Chondrocyte (in vitro differentiated cells): Measurements from ENCODE around the gene LMF1. TPM values are rescaled to one million over a fixed set of nuclear protein-coding genes. Genes with fewer than 3 reads are reported as not detected.

Experiments
- DNase-seq: peaks from one replicate; pipeline ENCODE4 v3.0.0; 2021; ENCODE audit warnings: mixed read lengths, low spot score
- H3K27ac Mint-ChIP-seq: one replicate; pipeline ENCODE4 v1.8.0; 2021; ENCODE audit warnings: mild to moderate bottlenecking, moderate library complexity, mixed read lengths; ENCODE audit not compliant: unreplicated experiment
- H3K27me3 Mint-ChIP-seq: 2 replicates; pipeline ENCODE4 v1.8.0; 2021; ENCODE audit warnings: low read depth, mixed read lengths
- H3K36me3 Mint-ChIP-seq: 2 replicates; pipeline ENCODE4 v1.8.0; 2021; ENCODE audit warnings: low read depth, mixed read lengths
- H3K4me1 Mint-ChIP-seq: 2 replicates; pipeline ENCODE4 v1.8.0; 2021; ENCODE audit warnings: low read depth, mild to moderate bottlenecking, mixed read lengths
- H3K4me3 Mint-ChIP-seq: one replicate; pipeline ENCODE4 v1.8.0; 2021; ENCODE audit warnings: mild to moderate bottlenecking, moderate library complexity, mixed read lengths; ENCODE audit not compliant: unreplicated experiment
- H3K9me3 Mint-ChIP-seq: 2 replicates; pipeline ENCODE4 v1.8.0; 2021; ENCODE audit warnings: low read depth, mixed read lengths
- total RNA-seq: library from RNA; stranded (reverse); gene quantifications from 3 replicates; pipeline ENCODE4 v1.2.1, GENCODE V29; 2021
- TF ChIP-seq, protein P1 (sequence below): fragments of 200-600 bp; sonication (generic); IDR thresholded peaks from 2 replicates; pipeline ENCODE4 v1.5.0; 2021; ENCODE audit warnings: antibody characterized with exemption, mild to moderate bottlenecking, moderate library complexity

LMF1 gene
- total RNA-seq, 1 donor from 2014 or later, result 21.6 TPM

DNA sequence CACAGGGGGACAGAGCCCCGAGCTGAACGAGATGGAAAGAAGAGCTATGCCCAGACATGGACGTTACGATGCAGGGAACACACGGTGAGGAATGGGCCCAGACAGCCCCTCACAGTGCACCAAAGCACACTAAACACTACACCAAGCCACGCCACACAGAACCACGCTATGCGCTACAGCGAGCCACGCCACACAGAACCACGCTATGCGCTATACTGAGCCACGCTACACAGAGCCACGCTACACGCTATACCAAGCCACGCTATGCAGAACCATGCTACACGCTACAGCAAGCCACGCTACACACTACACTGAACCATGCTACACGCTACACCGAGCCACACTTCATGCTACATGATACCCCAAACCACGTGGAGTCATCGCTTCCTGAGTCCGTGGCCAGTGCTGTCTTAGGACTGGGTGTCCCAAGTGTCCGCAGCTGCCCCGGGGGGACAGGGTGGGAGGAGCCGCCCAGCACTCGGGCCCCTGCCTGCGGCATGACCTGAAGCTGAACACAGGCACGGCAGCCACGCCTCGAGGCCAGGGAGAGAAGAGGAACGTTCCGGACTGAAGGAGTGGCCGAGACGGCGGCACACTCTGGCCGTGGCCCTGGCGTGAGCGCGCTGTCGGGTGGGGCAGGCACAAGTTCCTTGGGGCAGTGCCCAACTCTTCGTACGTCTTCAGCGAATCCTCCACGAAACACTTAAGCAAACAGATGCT is 61.3 kb downstream of the LMF1 start:
- DNase-seq, result no peak
- Mint-ChIP-seq H3K27ac (no peak overlapping the region), H3K27me3 (no peaks in the 10 kb centered on the region), H3K4me3 (no peak overlapping the region), H3K4me1 (no peaks in the 10 kb centered on the region), H3K36me3 (peaks cover 19% of the 10 kb centered on the region), H3K9me3 (peaks cover 3% of the 10 kb centered on the region)
- TF ChIP-seq, protein P1, sequence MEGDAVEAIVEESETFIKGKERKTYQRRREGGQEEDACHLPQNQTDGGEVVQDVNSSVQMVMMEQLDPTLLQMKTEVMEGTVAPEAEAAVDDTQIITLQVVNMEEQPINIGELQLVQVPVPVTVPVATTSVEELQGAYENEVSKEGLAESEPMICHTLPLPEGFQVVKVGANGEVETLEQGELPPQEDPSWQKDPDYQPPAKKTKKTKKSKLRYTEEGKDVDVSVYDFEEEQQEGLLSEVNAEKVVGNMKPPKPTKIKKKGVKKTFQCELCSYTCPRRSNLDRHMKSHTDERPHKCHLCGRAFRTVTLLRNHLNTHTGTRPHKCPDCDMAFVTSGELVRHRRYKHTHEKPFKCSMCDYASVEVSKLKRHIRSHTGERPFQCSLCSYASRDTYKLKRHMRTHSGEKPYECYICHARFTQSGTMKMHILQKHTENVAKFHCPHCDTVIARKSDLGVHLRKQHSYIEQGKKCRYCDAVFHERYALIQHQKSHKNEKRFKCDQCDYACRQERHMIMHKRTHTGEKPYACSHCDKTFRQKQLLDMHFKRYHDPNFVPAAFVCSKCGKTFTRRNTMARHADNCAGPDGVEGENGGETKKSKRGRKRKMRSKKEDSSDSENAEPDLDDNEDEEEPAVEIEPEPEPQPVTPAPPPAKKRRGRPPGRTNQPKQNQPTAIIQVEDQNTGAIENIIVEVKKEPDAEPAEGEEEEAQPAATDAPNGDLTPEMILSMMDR, result no peak

DNA sequence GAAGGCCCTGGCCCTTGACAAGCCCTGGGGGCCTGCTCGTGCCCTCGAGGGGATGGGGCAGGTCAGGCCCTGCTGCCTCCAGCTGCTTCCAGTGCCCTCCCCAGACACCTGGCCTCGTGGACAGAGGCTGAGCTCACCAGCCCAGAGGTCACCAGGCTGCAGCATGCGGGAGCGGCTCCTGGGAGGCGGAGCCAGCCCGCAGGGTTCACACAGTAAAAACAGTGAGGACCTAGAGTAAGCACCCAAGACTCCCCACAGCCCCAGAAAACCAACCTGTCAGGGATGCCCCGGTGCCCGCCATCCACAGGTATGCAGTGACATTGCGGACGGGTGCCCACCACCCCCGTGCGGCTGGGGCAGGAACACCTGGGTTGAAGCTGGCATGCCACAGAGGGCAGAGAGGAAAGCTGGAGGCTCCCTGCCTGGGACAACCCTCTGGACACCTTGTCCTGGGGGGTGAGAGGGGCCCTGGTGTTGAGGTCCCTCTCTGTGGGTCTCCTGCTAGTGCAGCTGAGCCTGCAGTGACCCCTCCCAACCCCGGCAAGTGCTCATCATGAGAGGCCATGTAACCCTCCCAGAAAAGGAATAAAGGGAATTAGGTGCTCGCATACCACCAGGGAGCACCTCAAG is 62.1 kb downstream of the LMF1 start:
- peak; percentile 91 for DNase-seq
- H3K4me3 Mint-ChIP-seq, result no peak overlapping the region
- TF ChIP-seq, protein P1, result no peak

DNA sequence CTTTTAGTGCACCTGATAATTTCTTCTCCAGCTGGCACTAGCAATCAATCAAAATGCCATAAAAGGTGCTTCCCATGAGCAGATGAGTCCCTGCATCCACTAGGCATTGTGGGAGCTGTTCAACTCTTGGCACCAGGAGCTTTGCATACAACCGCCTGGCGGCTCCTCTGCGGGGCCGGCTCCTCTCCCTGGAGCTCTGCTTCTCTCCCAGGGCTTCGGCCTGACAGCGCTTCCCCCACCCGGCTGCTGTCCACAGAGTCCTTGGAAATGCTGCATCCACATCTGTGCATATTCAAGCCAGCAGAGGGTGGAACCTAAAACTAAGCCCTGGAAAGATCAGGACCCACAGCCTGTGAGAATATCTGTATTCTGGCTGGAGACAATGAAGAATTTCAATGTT is 62.9 kb downstream of the LMF1 start:
- Mint-ChIP-seq H3K4me1 (no peaks in the 10 kb centered on the region), H3K27me3 (no peaks in the 10 kb centered on the region), H3K27ac (no peak overlapping the region), H3K36me3 (peaks cover 19% of the 10 kb centered on the region), H3K4me3 (no peak overlapping the region), H3K9me3 (peaks cover 3% of the 10 kb centered on the region)
- TF ChIP-seq, protein P1, result no peak
- no peak for DNase-seq

More for the DNA sequence above, 62.1 kb downstream of the LMF1 start:
- Mint-ChIP-seq H3K9me3 (peaks cover 3% of the 10 kb centered on the region), H3K36me3 (peaks cover 19% of the 10 kb centered on the region), H3K27ac (no peak overlapping the region), H3K27me3 (no peaks in the 10 kb centered on the region), H3K4me1 (no peaks in the 10 kb centered on the region)

DNA sequence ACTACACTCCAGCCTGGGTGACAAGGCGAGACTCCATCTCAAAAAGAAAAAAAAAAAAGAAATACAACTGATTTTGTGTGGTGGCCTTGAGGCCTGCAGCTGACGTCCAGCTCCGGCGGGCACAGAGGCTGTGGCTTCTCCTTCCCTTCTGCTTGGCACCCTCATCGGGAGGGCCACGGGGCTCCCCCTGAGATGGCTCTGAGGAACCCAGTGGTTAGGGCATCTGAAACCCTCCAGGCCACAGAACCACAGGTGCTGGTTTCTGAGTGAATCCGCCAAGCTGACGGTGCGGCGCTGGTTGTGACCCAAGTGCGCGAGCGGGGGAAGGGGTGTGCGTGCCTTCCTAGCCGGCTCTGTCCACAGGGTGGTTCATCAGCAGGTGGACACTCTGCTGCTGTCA is 63.4 kb downstream of the LMF1 start:
- Mint-ChIP-seq H3K36me3 (peaks cover 19% of the 10 kb centered on the region), H3K4me3 (no peak overlapping the region), H3K9me3 (peaks cover 3% of the 10 kb centered on the region), H3K27me3 (no peaks in the 10 kb centered on the region), H3K27ac (no peak overlapping the region), H3K4me1 (no peaks in the 10 kb centered on the region)
- TF ChIP-seq, protein P1, result no peak
- no peak for DNase-seq

DNA sequence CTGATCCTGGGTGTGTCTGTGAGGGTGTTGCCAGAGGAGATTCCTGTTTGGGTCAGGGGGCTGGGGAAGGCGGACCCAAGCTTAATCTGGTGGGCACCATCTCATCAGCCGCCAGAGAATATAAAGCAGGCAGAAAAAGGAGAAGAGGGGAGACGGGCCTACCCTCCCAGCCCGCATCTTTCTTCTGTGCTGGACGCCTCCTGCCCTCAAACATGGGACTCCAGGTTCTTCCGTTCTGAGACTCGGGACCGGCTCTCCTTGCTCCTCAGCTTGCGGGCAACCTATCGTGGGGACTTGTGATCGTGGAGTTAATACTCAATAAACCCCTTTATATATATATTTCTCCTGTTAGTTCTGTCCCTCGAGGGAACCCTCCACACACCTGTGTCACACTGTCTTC is 64.5 kb downstream of the LMF1 start:
- H3K27me3 Mint-ChIP-seq, result no peaks in the 10 kb centered on the region
- H3K36me3 Mint-ChIP-seq, result peaks cover 19% of the 10 kb centered on the region
- TF ChIP-seq, protein P1, result no peak
- no peaks in the 10 kb centered on the region for H3K4me1 Mint-ChIP-seq
- no peak overlapping the region for H3K4me3 Mint-ChIP-seq
- peaks cover 3% of the 10 kb centered on the region for H3K9me3 Mint-ChIP-seq
- DNase-seq, result no peak
- no peak overlapping the region for H3K27ac Mint-ChIP-seq
